Lower leg skin (tissue), 4 donors: Measurements from ENCODE around the gene SLC6A3. TPM values are rescaled to one million over a fixed set of nuclear protein-coding genes. Genes with fewer than 3 reads are reported as not detected.

Experiments
- DNase-seq, 2 donors: peaks; one replicate each; pipeline ENCODE4 v3.0.0-alpha.2; 2019; ENCODE audit warnings: low spot score in 2 of 2
- H3K4me3 ChIP-seq: fragments of 200-600 bp; sonication (generic); 2 replicates; pipeline ENCODE4 v1.5.1; 2017; ENCODE audit warnings: mild to moderate bottlenecking, low read depth; ENCODE audit not compliant: poor library complexity, severe bottlenecking
- POLR2A ChIP-seq, 2 donors: fragments of 450-650 bp; IDR thresholded peaks; one replicate each; pipeline ENCODE4 v1.6.1; 2016 to 2017; ENCODE audit warnings: antibody characterized with exemption in 2 of 2, mild to moderate bottlenecking in 1 of 2, moderate library complexity in 1 of 2
- WGBS, 2 donors: methylation state at CpG; one replicate each; pipeline ENCODE4 v1.1.5; 2018; 5-methylcytosine and 5-hydroxymethylcytosine counted together
- intact Hi-C: fragments of 100-400 bp; cut with DNase I; formaldehyde crosslinking; loops from one replicate; pipeline ENCODE4 v1.15.0; 2023; ENCODE audit warnings: low total_unique reads
- total RNA-seq, 4 donors: library from RNA; depleted of rRNA; stranded (reverse); fragments of >200 nt; gene quantifications; one replicate each; pipeline ENCODE4 v1.1.0, GENCODE V29; 2016
- TF ChIP-seq, protein P1 (sequence below), 3 donors: fragments of 450-650 bp; IDR thresholded peaks; one replicate each; pipeline ENCODE4 v1.5.1; 2016; ENCODE audit warnings: antibody characterized with exemption in 3 of 3, mild to moderate bottlenecking in 3 of 3, moderate library complexity in 2 of 3

SLC6A3 gene
- total RNA-seq, 4 donors from 2014 or later: not detected

DNA sequence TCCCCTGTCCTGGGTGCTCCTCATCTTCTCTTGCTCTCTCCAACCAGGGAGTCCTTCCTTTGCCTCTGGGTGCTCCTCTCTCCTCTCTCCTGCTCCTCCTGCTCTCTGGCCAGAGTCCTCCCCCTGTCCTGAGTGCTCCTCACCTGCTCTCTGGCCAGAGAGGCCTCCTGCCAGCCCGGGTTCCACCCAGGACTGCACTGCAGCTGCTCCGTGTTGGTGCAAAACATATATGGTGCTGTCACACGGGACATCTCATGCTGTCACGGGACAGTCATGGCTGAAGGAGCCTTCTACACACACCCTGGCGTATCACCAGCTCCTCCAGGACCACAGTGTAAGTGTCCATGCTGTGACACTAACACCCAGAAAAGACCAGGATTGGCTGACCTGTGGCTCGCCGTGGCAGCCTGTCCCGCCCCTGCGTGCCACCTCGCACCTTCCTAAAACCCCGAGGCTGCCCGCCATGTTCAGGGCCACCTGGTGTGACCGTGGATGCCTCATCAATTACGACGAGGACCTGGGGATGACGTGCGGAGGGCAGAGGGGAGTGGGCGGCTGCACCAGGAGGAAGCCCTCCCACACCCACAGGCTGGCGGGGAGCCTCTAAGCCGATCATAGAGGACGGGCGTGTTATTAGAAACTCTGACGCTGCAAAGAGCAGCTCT lies 27.9 kb upstream of the SLC6A3 start:
- no peak overlapping the region for H3K4me3 ChIP-seq
- peak in 1 of 2 donors; percentile 79 for DNase-seq
- 90 to 92% methylated on average over 19 to 23 of the region's 23 CpGs for WGBS, 2 donors
- TF ChIP-seq, protein P1, sequence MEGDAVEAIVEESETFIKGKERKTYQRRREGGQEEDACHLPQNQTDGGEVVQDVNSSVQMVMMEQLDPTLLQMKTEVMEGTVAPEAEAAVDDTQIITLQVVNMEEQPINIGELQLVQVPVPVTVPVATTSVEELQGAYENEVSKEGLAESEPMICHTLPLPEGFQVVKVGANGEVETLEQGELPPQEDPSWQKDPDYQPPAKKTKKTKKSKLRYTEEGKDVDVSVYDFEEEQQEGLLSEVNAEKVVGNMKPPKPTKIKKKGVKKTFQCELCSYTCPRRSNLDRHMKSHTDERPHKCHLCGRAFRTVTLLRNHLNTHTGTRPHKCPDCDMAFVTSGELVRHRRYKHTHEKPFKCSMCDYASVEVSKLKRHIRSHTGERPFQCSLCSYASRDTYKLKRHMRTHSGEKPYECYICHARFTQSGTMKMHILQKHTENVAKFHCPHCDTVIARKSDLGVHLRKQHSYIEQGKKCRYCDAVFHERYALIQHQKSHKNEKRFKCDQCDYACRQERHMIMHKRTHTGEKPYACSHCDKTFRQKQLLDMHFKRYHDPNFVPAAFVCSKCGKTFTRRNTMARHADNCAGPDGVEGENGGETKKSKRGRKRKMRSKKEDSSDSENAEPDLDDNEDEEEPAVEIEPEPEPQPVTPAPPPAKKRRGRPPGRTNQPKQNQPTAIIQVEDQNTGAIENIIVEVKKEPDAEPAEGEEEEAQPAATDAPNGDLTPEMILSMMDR (IDR thresholded peaks at IDR 0.05): no peak
- TF ChIP-seq POLR2A (IDR thresholded peaks at IDR 0.05): no peak
- intact Hi-C loops: no loop called here

DNA sequence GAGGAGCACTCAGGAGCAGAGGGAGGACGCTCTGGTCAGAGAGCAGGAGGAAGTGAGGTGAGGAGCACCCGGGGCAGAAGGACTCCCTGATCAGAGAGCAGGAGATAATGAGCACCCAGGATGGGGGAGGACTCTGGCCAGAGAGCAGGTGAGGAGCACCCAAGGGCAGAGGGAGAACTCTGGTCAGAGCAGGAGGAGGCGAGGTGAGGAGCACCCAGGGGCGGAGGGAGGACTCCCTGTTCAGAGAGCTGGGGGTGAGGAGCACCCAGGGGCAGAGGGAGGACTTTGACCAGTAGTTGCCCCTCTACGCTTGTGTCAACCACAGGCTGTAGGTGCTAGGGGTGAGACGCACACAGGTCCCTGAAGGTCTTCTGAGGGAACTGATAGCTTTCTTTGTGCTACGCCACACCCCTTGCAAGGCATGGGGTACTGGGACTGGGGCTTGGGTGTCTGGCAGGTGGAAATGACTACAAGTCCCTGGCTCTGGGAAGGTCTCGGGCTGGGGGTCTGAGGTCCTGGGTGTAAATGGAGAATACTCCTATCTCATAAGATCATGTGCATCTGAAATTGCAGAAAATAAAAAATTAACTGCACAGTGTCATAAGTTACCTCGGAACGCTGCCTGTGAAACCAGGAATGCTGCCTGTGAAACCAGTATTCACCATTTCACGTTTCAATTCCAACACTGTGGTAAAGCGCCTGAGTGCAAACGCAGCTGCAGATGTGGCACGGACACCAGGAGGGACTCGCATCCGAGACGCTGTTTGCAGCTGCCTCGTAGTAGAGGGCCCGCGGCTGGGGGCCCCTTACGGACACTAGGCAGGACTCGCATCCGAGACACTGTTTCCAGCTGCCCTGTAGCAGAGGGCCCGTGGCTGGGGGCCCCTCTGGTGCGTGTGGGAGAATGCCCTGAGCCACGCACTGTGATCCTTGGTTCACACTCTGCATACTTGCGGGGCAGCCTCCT lies 27.0 kb upstream of the SLC6A3 start:
- peak in 1 of 2 donors; percentile 59 for DNase-seq
- 93% methylated on average over 27 of the region's 27 CpGs for WGBS, 2 donors
- no peak for TF ChIP-seq POLR2A (IDR thresholded peaks at IDR 0.05)
- TF ChIP-seq, protein P1 (IDR thresholded peaks at IDR 0.05): no peak
- H3K4me3 ChIP-seq: no peak overlapping the region
- intact Hi-C loops: no loop called here

DNA sequence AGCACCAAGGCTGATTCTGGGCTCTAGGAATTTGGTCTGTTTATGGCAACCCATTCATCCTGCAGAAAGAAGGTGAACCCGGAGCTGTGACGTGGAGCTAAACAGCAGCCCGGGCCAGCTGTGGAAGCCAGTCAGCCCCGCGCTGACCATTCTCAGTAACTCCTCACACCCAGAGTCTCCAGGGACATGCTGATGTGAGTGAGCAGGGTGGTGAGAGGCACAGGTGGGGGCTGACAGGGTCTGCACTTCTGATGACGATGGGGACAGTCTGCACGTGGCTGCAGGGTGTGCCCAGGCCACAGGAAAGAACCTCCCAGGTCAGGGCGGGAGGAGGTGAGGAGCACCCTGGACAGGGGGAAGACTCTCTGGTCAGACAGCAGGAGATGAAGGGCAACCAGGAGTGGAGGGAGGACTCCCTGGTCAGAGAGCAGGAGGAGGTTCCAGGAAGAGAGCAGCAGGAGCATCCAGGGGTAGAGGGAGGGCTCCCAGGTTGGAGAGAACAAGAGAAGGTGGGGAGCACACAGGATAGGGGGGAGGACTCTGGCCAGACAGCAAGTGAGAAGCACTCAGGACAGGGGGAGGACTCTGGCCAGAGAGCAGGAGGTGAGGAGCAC lies 26.1 kb upstream of the SLC6A3 start:
- WGBS, 2 donors: 91 to 95% methylated on average over 8 of the region's 8 CpGs
- intact Hi-C loops: no loop called here
- DNase-seq: peak in 1 of 2 donors; percentile 46
- TF ChIP-seq POLR2A (IDR thresholded peaks at IDR 0.05): no peak
- TF ChIP-seq, protein P1 (IDR thresholded peaks at IDR 0.05): no peak
- no peak overlapping the region for H3K4me3 ChIP-seq

DNA sequence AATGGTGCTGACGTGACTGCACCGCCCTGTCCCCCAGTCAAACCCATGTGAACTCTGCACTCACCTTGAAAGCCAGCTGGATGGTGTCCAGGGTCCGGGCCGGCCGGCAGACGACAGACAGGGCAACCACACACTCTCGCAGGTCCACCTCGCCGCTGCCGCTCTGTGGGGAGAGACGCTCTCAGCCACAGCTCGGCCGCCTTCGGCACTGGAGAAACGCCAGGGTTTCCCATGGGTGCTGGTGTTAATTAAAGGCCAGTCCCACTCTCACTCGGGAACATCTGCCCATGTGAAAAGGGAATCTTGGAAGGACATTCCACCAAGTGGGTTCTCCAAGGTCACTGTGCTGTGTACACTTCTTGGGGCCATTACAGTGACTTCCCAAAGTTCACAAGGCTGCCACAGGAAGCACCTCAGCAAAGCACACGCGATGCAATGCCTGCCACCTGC lies 25.5 kb upstream of the SLC6A3 start:
- no peak overlapping the region for H3K4me3 ChIP-seq
- intact Hi-C loops: no loop called here
- TF ChIP-seq, protein P1 (IDR thresholded peaks at IDR 0.05): no peak
- no peak for TF ChIP-seq POLR2A (IDR thresholded peaks at IDR 0.05)
- DNase-seq: peak in 1 of 2 donors; percentile 85
- WGBS, 2 donors: 74 to 84% methylated on average over 17 to 18 of the region's 18 CpGs

DNA sequence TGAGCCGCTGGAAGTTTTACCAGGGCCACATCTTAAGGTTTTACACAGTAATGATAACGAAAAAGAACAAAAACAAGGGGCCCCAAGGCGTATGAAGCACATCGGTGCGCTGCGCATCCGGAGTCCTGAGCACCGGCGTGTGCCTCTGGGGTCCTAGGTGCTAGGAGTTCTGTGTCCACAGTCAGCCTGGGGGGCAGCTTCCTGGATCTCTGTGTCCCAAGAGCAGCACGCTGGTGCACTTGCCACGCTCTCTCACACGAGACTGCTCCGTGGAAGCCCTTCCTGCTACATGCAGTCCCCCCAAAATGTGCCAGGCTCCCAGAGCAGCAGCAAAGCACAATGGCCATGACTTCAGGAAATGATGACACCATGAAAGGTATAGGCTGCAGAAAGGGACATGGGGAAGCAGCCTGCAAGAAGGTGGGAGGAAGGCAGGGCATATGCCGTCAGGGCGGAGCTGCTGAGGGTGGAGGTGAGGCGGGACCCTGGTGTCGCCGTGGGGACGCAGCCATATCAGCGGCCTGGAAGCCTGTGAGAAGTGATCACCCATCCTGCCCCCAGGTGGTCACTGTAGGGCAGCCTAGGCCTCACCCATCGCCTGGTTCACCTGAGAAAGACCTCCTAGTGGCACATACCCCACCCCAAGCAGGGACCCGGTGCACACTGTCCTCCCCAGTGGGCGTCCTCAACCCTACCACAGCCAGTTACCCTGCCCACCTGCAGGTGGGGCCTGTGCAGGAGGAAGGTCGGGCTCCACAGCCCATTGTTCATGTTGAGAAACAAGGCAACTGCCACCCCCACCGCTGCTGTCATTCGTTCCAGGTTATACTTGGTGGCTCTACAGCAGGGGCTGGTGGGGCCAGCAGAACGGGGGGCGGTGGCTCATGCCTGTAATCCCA lies 23.6 kb upstream of the SLC6A3 start:
- intact Hi-C loops: no loop called here
- TF ChIP-seq, protein P1 (IDR thresholded peaks at IDR 0.05): no peak
- TF ChIP-seq POLR2A (IDR thresholded peaks at IDR 0.05): no peak
- no peak overlapping the region for H3K4me3 ChIP-seq
- 91 to 92% methylated on average over 21 to 28 of the region's 28 CpGs for WGBS, 2 donors
- DNase-seq: peak in 1 of 2 donors; percentile 78
